Thyroid gland (tissue), 4 donors: ENCODE results near the gene POMZP3.
"Not testable (repeated sequence)": the region's sequence is repeated elsewhere in the genome, so short reads cannot be mapped to it uniquely, and the experiment has no call there.

Experiments used
- POLR2A ChIP-seq, 2 donors: fragments of 450-650 bp; IDR thresholded peaks; one replicate each; pipeline ENCODE4 v1.6.1; 2017; ENCODE audit warnings: antibody characterized with exemption in 2 of 2, mild to moderate bottlenecking in 2 of 2, moderate library complexity in 1 of 2
- TF ChIP-seq, protein P1 (sequence below), 6 experiments: fragments of 200-600 bp in 3 of 6; fragments of 450-650 bp in 3 of 6; sonication (generic) in 3 of 6; IDR thresholded peaks; one replicate each; pipeline ENCODE4 v1.5.1; 2016 to 2019; ENCODE audit warnings: antibody characterized with exemption in 6 of 6, mild to moderate bottlenecking in 2 of 6, inconsistent platforms in 1 of 6, moderate library complexity in 1 of 6

DNA sequence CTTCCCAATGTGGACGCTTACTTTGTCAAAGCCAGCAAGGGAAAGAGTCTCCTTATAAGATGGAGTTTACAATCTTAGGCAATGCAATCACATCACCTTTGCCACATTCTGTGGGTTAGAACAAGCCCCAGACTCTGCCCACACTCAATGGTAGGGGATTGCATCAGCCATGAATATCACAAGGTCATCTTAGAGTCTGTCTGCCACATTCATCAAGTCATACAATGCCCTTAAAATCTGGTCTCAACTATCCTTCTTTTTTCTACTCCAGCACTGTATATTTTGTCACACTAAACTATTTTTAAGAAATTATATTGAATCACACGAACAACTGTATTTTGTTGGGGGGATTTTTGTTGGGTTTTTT, 27.0 kb downstream of the POMZP3 start:
- not testable (repeated sequence) for TF ChIP-seq POLR2A (IDR thresholded peaks at IDR 0.05)
- TF ChIP-seq, protein P1, sequence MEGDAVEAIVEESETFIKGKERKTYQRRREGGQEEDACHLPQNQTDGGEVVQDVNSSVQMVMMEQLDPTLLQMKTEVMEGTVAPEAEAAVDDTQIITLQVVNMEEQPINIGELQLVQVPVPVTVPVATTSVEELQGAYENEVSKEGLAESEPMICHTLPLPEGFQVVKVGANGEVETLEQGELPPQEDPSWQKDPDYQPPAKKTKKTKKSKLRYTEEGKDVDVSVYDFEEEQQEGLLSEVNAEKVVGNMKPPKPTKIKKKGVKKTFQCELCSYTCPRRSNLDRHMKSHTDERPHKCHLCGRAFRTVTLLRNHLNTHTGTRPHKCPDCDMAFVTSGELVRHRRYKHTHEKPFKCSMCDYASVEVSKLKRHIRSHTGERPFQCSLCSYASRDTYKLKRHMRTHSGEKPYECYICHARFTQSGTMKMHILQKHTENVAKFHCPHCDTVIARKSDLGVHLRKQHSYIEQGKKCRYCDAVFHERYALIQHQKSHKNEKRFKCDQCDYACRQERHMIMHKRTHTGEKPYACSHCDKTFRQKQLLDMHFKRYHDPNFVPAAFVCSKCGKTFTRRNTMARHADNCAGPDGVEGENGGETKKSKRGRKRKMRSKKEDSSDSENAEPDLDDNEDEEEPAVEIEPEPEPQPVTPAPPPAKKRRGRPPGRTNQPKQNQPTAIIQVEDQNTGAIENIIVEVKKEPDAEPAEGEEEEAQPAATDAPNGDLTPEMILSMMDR (IDR thresholded peaks at IDR 0.05) = not testable (repeated sequence)
